ENCODE data around the gene CADM1. TPM values are rescaled to one million over a fixed set of nuclear protein-coding genes. Genes with fewer than 3 reads are reported as not detected.
A peak's percentile ranks its signal among the peaks of the same experiment; 100 is the strongest.

CADM1 gene
- total RNA-seq, 1 donor from 2014 or later: 51.1 TPM

DNA sequence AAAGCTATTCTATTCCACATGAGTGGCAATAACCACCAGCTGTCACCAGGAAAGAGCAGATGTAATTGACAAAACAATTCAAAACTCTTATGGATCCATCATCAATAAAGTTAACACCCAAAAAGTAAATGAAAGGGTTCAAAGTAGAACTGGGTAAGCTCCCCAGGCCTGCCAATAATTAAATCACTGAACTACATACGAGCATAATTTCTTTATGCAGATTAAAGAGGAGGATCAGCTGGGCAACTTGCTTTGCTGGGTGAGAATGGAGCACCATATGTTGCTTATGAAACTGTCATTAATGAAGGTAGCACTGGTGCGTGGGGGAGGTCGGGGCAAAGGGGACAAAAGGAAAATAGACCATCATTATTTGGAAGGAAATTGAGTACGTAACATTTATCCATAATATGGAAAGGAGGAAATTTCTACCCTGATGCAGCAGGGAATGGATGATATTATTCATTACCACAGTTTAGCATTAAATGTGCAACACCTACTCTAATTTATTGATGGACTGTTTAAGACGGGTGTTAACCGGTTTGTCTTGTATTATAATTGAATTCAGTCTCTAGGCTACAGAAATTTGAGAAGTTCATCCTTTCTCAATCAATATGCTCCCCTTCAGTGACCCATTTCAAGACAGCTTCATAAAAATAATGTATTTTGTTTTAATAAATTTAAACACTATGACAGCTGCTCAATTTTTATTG, 315.9 kb downstream of the CADM1 start:
- intact Hi-C loops (cut with micrococcal nuclease): no loop called here
- Histone ChIP-seq H3K27ac (replicated peaks) (no peak overlapping the region), H3K4me3 (no peak overlapping the region), H3K9me3 (replicated peaks) (no peaks in the 10 kb centered on the region), H3K4me1 (peaks cover 14% of the 10 kb centered on the region), H3K36me3 (no peaks in the 10 kb centered on the region), H3K27me3 (ENCODE audit: low read depth) (no peaks in the 10 kb centered on the region)
- TF ChIP-seq, protein P1, sequence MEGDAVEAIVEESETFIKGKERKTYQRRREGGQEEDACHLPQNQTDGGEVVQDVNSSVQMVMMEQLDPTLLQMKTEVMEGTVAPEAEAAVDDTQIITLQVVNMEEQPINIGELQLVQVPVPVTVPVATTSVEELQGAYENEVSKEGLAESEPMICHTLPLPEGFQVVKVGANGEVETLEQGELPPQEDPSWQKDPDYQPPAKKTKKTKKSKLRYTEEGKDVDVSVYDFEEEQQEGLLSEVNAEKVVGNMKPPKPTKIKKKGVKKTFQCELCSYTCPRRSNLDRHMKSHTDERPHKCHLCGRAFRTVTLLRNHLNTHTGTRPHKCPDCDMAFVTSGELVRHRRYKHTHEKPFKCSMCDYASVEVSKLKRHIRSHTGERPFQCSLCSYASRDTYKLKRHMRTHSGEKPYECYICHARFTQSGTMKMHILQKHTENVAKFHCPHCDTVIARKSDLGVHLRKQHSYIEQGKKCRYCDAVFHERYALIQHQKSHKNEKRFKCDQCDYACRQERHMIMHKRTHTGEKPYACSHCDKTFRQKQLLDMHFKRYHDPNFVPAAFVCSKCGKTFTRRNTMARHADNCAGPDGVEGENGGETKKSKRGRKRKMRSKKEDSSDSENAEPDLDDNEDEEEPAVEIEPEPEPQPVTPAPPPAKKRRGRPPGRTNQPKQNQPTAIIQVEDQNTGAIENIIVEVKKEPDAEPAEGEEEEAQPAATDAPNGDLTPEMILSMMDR (IDR thresholded peaks at IDR 0.05; ENCODE audit: borderline replicate concordance): no peak
- no peak for DNase-seq

DNA sequence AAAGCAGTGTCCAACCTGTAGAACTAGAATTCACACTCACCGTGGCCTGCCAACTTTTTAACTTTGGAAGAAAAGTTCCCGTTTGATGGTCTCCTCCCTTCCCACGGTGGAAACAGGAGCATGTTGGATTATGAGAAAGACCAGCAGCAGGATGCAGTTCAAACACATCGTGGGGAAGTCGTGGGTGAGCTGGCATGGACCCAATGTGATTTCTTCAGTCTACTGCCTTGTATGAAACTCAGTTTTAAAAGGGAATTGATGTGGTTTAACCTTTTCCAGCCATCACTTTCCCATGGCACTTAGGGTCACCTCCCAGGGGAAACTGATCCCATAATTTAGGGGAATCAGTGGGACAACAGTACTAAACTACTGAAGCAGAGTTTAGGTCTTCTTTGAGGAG, 318.3 kb downstream of the CADM1 start:
- peak overlapping the region; percentile 36 for H3K27ac ChIP-seq (replicated peaks)
- intact Hi-C loops (cut with micrococcal nuclease): no loop called here
- H3K27me3 ChIP-seq (ENCODE audit: low read depth): no peaks in the 10 kb centered on the region
- DNase-seq: no peak
- H3K36me3 ChIP-seq: no peaks in the 10 kb centered on the region
- H3K9me3 ChIP-seq (replicated peaks): no peaks in the 10 kb centered on the region
- TF ChIP-seq, protein P1 (IDR thresholded peaks at IDR 0.05; ENCODE audit: borderline replicate concordance): no peak
- H3K4me1 ChIP-seq: peaks cover 22% of the 10 kb centered on the region
- no peak overlapping the region for H3K4me3 ChIP-seq

DNA sequence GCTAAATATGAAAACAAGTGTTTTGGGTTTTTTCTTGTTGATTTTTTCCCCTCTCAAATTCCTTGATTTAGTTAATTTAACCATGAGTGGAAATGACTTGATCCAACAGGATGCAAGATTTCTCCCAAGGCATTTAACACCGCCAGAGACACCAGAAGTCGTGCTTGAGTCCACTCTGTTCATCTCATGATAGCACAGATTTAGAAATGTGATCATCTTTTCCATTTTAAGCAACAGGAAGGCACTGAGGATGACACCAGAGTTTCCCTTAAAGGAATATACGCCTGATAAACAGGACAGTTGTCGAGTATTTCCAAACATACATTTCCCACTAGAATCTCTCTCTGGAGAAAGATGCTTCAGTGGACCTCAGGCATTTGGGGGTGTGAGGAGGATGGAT, 318.7 kb downstream of the CADM1 start:
- Histone ChIP-seq H3K9me3 (replicated peaks) (no peaks in the 10 kb centered on the region), H3K27ac (replicated peaks) (peak overlapping the region; percentile 56), H3K4me1 (peaks cover 22% of the 10 kb centered on the region), H3K27me3 (ENCODE audit: low read depth) (no peaks in the 10 kb centered on the region), H3K36me3 (no peaks in the 10 kb centered on the region), H3K4me3 (no peak overlapping the region)
- TF ChIP-seq, protein P1 (IDR thresholded peaks at IDR 0.05; ENCODE audit: borderline replicate concordance): no peak
- DNase-seq: no peak
- intact Hi-C loops (cut with micrococcal nuclease): no loop called here

DNA sequence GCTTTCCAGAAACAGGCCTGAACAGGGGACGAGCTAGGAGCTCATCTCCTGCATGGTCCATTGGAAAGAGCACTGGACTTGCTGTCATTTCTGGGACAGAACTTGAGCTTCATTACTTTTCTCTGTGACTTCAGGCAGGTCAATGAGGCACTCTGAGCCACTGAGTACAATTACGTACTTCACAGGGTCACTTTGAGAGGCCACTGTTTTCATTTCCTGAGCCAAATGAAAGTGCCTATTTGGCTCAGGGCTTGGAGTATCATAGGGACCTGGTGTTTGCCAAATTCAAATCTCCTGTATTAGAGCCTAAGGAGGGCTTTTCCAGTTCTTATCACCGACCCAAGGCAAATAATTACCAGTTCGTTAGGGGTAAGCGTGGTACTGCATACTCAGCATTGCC, 319.3 kb downstream of the CADM1 start:
- TF ChIP-seq, protein P1 (IDR thresholded peaks at IDR 0.05; ENCODE audit: borderline replicate concordance): no peak
- Histone ChIP-seq H3K27ac (replicated peaks) (peak overlapping the region; percentile 56), H3K36me3 (no peaks in the 10 kb centered on the region), H3K4me1 (peaks cover 22% of the 10 kb centered on the region), H3K27me3 (ENCODE audit: low read depth) (no peaks in the 10 kb centered on the region), H3K9me3 (replicated peaks) (no peaks in the 10 kb centered on the region), H3K4me3 (no peak overlapping the region)
- no peak for DNase-seq
- intact Hi-C loops (cut with micrococcal nuclease): no loop called here

DNA sequence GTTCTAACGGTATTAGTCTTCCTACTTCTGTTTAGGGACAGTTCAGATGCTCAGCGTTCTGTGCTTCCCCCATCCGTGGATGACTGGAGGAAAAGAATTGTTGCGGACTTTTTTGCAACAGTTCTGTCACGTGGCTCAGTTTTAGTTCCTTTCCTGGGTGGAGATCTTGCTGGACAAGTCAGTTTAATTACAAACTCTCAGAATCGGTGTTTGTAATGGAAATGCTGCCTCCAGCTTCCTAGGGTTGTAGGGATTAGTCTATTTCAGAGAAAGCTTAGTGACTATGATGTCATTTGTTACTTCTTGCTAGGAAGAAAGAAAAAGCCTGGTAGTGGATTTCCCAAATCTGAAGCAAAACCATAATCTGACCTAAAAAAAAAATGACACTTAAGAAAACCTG, 320.4 kb downstream of the CADM1 start:
- H3K36me3 ChIP-seq: no peaks in the 10 kb centered on the region
- TF ChIP-seq, protein P1 (IDR thresholded peaks at IDR 0.05; ENCODE audit: borderline replicate concordance): no peak
- no peak overlapping the region for H3K4me3 ChIP-seq
- intact Hi-C loops (cut with micrococcal nuclease): no loop called here
- no peak for DNase-seq
- H3K9me3 ChIP-seq (replicated peaks): no peaks in the 10 kb centered on the region
- peaks cover 22% of the 10 kb centered on the region for H3K4me1 ChIP-seq
- H3K27me3 ChIP-seq (ENCODE audit: low read depth): no peaks in the 10 kb centered on the region
- no peak overlapping the region for H3K27ac ChIP-seq (replicated peaks)
